Left lung (tissue), 10 donors: Measurements from ENCODE around the gene FREM3. TPM values are rescaled to one million over a fixed set of nuclear protein-coding genes. Genes with fewer than 3 reads are reported as not detected.

Source experiments
- ATAC-seq: fragments of 200-7000 bp; cut with Tn5 transposase; one replicate; pipeline ENCODE4 v1.9.1; 2020; ENCODE audit warnings: moderate library complexity
- DNase-seq, 4 donors: peaks; one replicate each; pipeline ENCODE4 v3.0.0-alpha.2; 2013 to 2020
- H3K27ac ChIP-seq, 2 donors: fragments of 200-600 bp; sonication (generic) in 1 of 2; one replicate each; pipeline versions ENCODE4 v1.5.0 to v1.8.0; 2020 to 2021
- H3K27me3 ChIP-seq, 2 donors: fragments of 200-600 bp; sonication (generic) in 1 of 2; one replicate each; pipeline versions ENCODE4 v1.5.0 to v1.8.0; 2020 to 2021
- H3K36me3 ChIP-seq, 2 donors: fragments of 200-600 bp; sonication (generic) in 1 of 2; one replicate each; pipeline versions ENCODE4 v1.5.0 to v1.8.0; 2020 to 2021
- H3K4me1 ChIP-seq, 2 donors: fragments of 200-600 bp; one replicate each; pipeline ENCODE4 v1.8.0; 2021
- H3K4me3 ChIP-seq, 2 donors: fragments of 200-600 bp; sonication (generic) in 1 of 2; one replicate each; pipeline versions ENCODE4 v1.5.0 to v1.8.0; 2020 to 2021; ENCODE audit warnings: mild to moderate bottlenecking in 1 of 2
- H3K9me3 ChIP-seq, 2 donors: fragments of 200-600 bp; sonication (generic) in 1 of 2; one replicate each; pipeline versions ENCODE4 v1.5.0 to v1.8.0; 2020 to 2021
- CTCF ChIP-seq, 2 donors: fragments of 200-600 bp; sonication (generic) in 1 of 2; IDR thresholded peaks; one replicate each; pipeline versions ENCODE4 v1.5.0 to v1.8.0; 2021; ENCODE audit warnings: antibody characterized with exemption in 2 of 2
- intact Hi-C, 2 donors: fragments of 100-400 bp; cut with DNase I; formaldehyde crosslinking; loops; one replicate each; pipeline versions ENCODE4 v1.11.2 to v1.14.2; 2022
- polyA plus RNA-seq, 6 donors: library from polyadenylated mRNA; unstranded; fragments of 120-200 nt; gene quantifications; one replicate each; pipeline ENCODE4 v1.2.1, GENCODE V29; 2013; ENCODE audit not compliant: insufficient read length in 6 of 6
- total RNA-seq, 2 donors: library from RNA; stranded (reverse); fragmentation: NEBNext Ultra II Directional; extraction: Animal tissue kit (Norgen Biotek cat#: 25700); gene quantifications; one replicate each; pipeline ENCODE4 v1.2.1, GENCODE V29; 2021
- donor health status: DM: no; HTN: yes; CAD: no.
- donor health status: DM: no; HTN: no; CAD: no.

FREM3 gene
- total and polyA plus RNA-seq, 8 donors = 0.09 to 15.9 (median 9.8) TPM; not detected in 1

DNA sequence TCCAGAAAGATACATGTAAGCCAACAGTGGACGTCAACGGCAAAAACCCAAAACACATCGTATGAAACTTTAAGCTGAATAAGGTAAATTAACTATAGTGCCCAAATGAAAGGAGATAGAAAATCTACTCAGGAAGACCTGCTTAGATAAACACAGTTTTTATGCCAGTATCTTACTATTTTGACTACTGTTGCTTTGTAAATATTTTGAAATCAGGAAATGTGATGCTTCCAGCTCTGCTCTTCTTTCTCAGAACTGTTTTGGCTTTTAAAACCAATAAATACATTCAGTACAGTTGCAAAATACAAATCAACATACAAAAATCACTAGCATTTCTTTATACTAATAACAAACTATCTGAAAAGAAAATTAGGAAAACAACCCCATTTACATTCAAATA is 103.2 kb downstream of the FREM3 start:
- intact Hi-C loops = no loop called here
- TF ChIP-seq CTCF (IDR thresholded peaks at IDR 0.05) = no peak
- H3K27ac ChIP-seq = no peak overlapping the region
- no peaks in the 10 kb centered on the region for H3K36me3 ChIP-seq
- H3K27me3 ChIP-seq = no peaks in the 10 kb centered on the region
- H3K9me3 ChIP-seq = peaks cover 0 to 1% of the 10 kb centered on the region in 2 donors
- DNase-seq (peak in 2 of 4 donors; percentile 15 to 49), ATAC-seq (no peak)
- no peaks in the 10 kb centered on the region for H3K4me1 ChIP-seq
- no peak overlapping the region for H3K4me3 ChIP-seq

- ATAC-seq (no peak), DNase-seq (no peak)
- Histone ChIP-seq H3K9me3 (peaks cover 0 to 8% of the 10 kb centered on the region in 2 donors), H3K27me3 (no peaks in the 10 kb centered on the region), H3K4me3 (no peak overlapping the region), H3K4me1 (no peaks in the 10 kb centered on the region), H3K27ac (no peak overlapping the region), H3K36me3 (no peaks in the 10 kb centered on the region)
- no peak for TF ChIP-seq CTCF (IDR thresholded peaks at IDR 0.05)
- intact Hi-C loops = no loop called here
These were observed 112.8 kb downstream of the FREM3 start for GRCh38 chr4:143587703-143588102.

DNA sequence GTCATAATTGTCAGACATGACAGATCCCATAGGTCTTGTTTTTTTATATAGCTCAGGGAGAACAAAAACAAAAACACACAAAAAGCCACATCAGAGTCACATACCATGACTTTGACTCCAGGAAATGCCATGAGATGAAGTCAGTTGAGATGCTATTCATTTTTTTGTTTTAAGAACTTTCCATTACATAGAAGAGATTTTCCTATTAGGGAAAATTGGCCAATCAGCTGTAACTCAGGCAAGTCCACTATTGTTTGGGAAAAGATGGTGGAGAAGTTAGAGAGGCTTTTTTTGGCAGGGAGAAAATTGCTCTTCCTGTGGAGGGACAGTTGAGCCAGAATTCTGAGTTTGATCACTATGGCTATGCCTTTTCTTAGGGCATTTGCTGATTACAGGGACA is 114.4 kb downstream of the FREM3 start:
- H3K27ac ChIP-seq = no peak overlapping the region
- H3K9me3 ChIP-seq = peaks cover 0 to 8% of the 10 kb centered on the region in 2 donors
- no peaks in the 10 kb centered on the region for H3K36me3 ChIP-seq
- H3K4me1 ChIP-seq = no peaks in the 10 kb centered on the region
- ATAC-seq (no peak), DNase-seq (no peak)
- intact Hi-C loops = no loop called here
- H3K4me3 ChIP-seq = no peak overlapping the region
- no peaks in the 10 kb centered on the region for H3K27me3 ChIP-seq
- no peak for TF ChIP-seq CTCF (IDR thresholded peaks at IDR 0.05)

DNA sequence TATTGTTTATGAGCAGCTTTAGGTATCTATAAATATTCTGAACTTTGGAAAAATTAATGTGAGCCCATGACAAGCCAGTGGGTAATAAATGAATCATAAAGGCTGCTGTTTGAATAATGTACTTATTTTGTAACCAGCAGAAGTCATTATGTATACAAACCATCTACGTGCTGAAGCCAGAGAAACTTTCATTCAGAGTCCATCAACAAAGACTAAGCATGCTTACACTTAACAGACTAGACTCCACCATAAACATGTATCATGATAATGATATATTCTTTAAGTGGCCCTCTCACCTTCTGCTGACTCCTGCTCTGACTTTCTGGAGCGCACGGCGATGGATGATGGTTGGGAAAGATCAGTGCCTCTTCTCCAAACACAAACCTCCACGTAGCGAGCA is 114.9 kb downstream of the FREM3 start:
- Histone ChIP-seq H3K36me3 (no peaks in the 10 kb centered on the region), H3K4me1 (no peaks in the 10 kb centered on the region), H3K4me3 (no peak overlapping the region), H3K9me3 (peaks cover 0 to 8% of the 10 kb centered on the region in 2 donors), H3K27me3 (no peaks in the 10 kb centered on the region), H3K27ac (no peak overlapping the region)
- DNase-seq (no peak), ATAC-seq (no peak)
- no peak for TF ChIP-seq CTCF (IDR thresholded peaks at IDR 0.05)
- intact Hi-C loops = no loop called here

- no peaks in the 10 kb centered on the region for H3K27me3 ChIP-seq
- no peaks in the 10 kb centered on the region for H3K4me1 ChIP-seq
- no peak for TF ChIP-seq CTCF (IDR thresholded peaks at IDR 0.05)
- DNase-seq (peak in 1 of 4 donors; percentile 44), ATAC-seq (no peak)
- H3K27ac ChIP-seq = no peak overlapping the region
- no peak overlapping the region for H3K4me3 ChIP-seq
- H3K9me3 ChIP-seq = peaks cover 0 to 8% of the 10 kb centered on the region in 2 donors
- intact Hi-C loops = no loop called here
- no peaks in the 10 kb centered on the region for H3K36me3 ChIP-seq
These were observed 119.0 kb downstream of the FREM3 start for GRCh38 chr4:143581331-143581946.
